KMS-11 (cell line): ENCODE measurements around the gene SEC14L2.

ENCODE experiments used
- H2AFZ ChIP-seq: fragments of 200-600 bp; sonication (generic); 2 replicates; pipeline ENCODE4 v1.6.1; 2016; ENCODE audit warnings: antibody characterized with exemption, mixed run types, low read depth
- H3K27ac ChIP-seq: fragments of 200-600 bp; sonication (generic); 2 replicates; pipeline ENCODE4 v1.6.1; 2016; ENCODE audit warnings: mild to moderate bottlenecking, mixed run types
- H3K27me3 ChIP-seq: fragments of 200-600 bp; sonication (generic); 2 replicates; pipeline ENCODE4 v1.6.1; 2017; ENCODE audit warnings: mild to moderate bottlenecking, low read depth, mixed run types, moderate library complexity; ENCODE audit not compliant: insufficient read depth
- H3K36me3 ChIP-seq: fragments of 200-600 bp; sonication (generic); 2 replicates; pipeline ENCODE4 v1.6.1; 2017; ENCODE audit warnings: mild to moderate bottlenecking, mixed run types; ENCODE audit not compliant: insufficient read depth
- H3K4me1 ChIP-seq: fragments of 200-600 bp; sonication (generic); 2 replicates; pipeline ENCODE4 v1.6.1; 2016; ENCODE audit warnings: mild to moderate bottlenecking, low read depth, mixed run types; ENCODE audit not compliant: poor library complexity, severe bottlenecking
- H3K4me2 ChIP-seq: fragments of 200-600 bp; sonication (generic); 2 replicates; pipeline ENCODE4 v1.7.0; 2016; ENCODE audit warnings: mild to moderate bottlenecking, mixed run types
- H3K4me3 ChIP-seq: fragments of 200-600 bp; sonication (generic); IDR thresholded peaks from 2 replicates; pipeline ENCODE4 v1.6.1; 2017; ENCODE audit warnings: low read depth, low read length, mixed read lengths; ENCODE audit not compliant: insufficient read depth
- H3K79me2 ChIP-seq: fragments of 200-600 bp; sonication (generic); 2 replicates; pipeline ENCODE4 v1.6.1; 2016; ENCODE audit warnings: low read depth, mixed run types; ENCODE audit not compliant: insufficient read depth
- H3K9ac ChIP-seq: fragments of 200-600 bp; sonication (generic); 2 replicates; pipeline ENCODE4 v1.6.1; 2016; ENCODE audit warnings: mild to moderate bottlenecking, mixed run types
- H4K20me1 ChIP-seq: fragments of 200-600 bp; sonication (generic); 2 replicates; pipeline ENCODE4 v1.6.1; 2016; ENCODE audit warnings: mild to moderate bottlenecking, mixed run types; ENCODE audit not compliant: insufficient read depth
- CTCF ChIP-seq: fragments of 200-600 bp; sonication (generic); conservative IDR thresholded peaks from 2 replicates; pipeline ENCODE4 v1.6.1; 2017; ENCODE audit warnings: low read depth, mild to moderate bottlenecking, antibody characterized with exemption, low read length, moderate library complexity, mixed read lengths

Gene SEC14L2

DNA sequence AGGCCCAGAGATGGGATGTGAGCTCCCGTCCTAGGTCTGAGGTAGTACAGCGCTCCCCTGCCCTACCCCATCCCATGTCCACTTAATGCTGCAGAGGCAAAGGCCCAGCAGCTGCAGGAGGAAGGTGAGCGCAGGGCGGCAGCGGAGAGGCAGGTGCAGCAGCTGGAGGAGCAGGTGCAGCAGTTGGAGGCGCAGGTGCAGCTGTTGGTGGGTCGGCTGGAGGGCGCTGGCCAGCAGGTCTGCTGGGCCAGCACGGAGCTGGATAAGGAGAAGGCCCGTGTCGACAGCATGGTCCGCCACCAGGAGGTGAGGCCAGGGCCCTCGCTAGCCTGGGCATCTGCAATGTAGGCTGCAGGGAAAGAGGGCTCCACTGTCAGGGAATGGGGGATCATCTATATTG lies 24.8 kb upstream of the SEC14L2 start:
- Histone ChIP-seq H3K27me3 (no peaks in the 10 kb centered on the region), H3K9ac (no peak overlapping the region), H3K4me1 (no peaks in the 10 kb centered on the region), H4K20me1 (no peaks in the 10 kb centered on the region), H3K4me3 (no peak overlapping the region), H2AFZ (no peak overlapping the region), H3K4me2 (no peak overlapping the region), H3K36me3 (no peaks in the 10 kb centered on the region), H3K27ac (no peak overlapping the region), H3K79me2 (no peaks in the 10 kb centered on the region)
- TF ChIP-seq CTCF, result no peak

- Histone ChIP-seq H3K4me2 (no peak overlapping the region), H4K20me1 (no peaks in the 10 kb centered on the region), H2AFZ (no peak overlapping the region), H3K79me2 (no peaks in the 10 kb centered on the region), H3K4me1 (no peaks in the 10 kb centered on the region), H3K36me3 (no peaks in the 10 kb centered on the region), H3K9ac (no peak overlapping the region), H3K27me3 (no peaks in the 10 kb centered on the region), H3K27ac (no peak overlapping the region), H3K4me3 (no peak overlapping the region)
- TF ChIP-seq CTCF, result no peak
Measured at GRCh38 chr22:30372915-30373314, 23.9 kb upstream of the SEC14L2 start.

DNA sequence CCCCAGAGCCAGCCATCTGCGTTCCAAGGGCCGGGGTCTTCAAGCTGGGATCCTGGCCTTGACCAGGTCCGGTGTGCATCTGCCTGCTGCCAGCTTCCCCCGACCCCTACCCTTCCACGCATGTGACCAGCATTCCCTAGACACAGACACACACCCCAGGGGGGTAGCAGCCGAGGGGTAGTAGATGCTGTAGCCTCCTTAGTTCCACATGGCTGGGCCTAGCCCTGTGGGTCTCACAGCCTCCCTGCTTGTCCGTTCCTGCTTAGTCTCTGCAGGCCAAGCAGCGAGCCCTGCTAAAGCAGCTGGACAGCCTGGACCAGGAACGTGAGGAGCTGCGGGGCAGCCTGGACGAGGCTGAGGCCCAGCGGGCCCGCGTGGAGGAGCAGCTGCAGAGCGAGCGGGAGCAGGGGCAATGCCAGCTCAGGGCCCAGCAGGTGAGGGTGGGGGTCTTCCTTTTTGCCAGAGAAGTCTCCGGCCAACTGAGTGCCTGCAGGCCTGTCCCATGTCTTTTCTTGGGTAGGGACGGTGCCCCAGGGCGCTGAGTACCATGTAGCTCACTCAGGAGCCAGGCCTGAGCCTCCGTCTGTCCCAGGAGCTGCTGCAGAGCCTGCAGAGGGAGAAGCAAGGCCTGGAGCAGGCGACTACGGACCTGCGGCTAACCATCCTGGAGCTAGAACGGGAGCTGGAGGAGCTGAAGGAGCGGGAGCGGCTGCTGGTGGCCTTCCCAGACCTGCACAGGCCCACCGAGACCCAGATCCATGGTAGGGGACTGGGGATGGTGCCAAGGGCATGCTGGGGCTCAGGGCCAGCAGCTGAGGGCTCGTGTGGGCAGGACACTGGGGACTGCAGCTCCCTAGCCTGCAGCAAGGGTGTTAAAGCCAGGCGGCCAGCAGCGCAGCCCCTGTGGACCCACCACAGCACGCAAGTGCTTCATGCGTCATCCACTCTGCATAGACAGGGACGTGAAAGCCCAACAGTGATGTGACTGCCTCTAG lies 23.2 kb upstream of the SEC14L2 start:
- Histone ChIP-seq H3K27me3 (no peaks in the 10 kb centered on the region), H3K4me2 (no peak overlapping the region), H4K20me1 (no peaks in the 10 kb centered on the region), H3K79me2 (no peaks in the 10 kb centered on the region), H3K4me3 (no peak overlapping the region), H3K9ac (no peak overlapping the region), H3K36me3 (no peaks in the 10 kb centered on the region), H2AFZ (no peak overlapping the region), H3K4me1 (no peaks in the 10 kb centered on the region), H3K27ac (no peak overlapping the region)
- TF ChIP-seq CTCF, result no peak

DNA sequence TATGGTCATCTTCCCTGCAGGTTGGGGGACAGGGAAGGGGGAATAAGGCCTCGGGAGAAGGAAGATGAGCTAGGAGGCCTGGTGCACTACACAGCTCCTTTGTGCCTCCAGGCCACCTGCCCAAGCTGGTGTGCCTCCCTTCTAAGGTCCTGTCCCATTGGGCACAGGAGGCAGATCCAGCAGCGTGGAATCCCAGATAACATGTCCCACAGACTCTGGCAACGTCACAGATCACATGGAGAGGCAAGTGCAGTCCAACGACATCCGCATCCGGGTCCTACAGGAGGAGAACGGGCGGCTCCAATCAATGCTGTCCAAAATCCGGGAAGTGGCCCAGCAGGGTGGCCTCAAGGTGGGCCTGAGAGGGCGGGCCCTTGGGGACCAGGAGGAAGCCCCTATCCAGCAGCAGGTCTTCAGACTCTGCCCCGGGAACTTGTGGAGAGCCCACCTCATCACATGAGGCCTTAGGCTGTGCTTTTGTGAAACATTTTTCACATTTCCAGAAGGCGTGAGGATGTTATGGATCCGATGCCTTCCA lies 21.4 kb upstream of the SEC14L2 start:
- TF ChIP-seq CTCF, result no peak
- Histone ChIP-seq H3K4me3 (no peak overlapping the region), H3K4me1 (no peaks in the 10 kb centered on the region), H3K27ac (no peak overlapping the region), H3K9ac (no peak overlapping the region), H3K4me2 (no peak overlapping the region), H3K27me3 (no peaks in the 10 kb centered on the region), H4K20me1 (no peaks in the 10 kb centered on the region), H3K79me2 (no peaks in the 10 kb centered on the region), H2AFZ (no peak overlapping the region), H3K36me3 (no peaks in the 10 kb centered on the region)
